ENCODE results near the gene CNR2.

The CNR2 gene

DNA sequence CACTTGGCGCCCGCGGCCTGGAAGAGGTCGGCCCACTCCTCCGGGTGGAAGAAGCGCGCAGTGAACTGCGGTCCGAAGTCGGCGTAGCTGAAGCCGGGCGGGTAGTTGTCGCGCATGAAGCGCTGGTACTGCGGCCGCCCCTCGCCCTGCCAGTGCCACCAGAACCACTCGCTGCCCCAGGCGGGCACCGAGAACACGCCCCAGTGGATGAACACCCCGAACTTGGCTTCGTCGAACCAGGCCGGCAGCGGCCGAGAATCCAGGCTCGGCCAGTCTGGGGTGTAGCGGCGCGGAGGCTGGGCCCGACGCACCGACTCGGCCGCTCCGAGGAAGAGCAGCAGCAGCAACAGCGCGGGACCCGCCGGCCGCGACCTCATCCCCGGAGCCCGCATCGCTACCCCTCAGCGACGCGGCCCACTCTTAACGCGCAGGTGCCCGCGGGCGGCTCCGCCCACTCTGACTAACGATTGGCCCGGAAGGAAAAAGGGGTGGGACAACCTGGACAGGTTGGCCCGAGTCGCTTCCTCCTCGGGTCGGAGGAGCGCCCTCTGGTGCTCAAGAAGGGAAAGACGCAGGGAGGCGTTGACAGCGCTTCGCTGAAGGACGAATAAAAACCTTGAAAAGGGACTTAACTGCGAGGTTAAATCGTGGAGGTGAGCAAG, 45.1 kb downstream of the CNR2 start, which contains the start of gene FUCA1 (continued):
- TF ChIP-seq ZNF621 (tag by site-specific recombination; IDR thresholded peaks at IDR 0.05) (no peak), OVOL3 (tag by site-specific recombination; IDR thresholded peaks at IDR 0.05) (no peak), ZNF221 (tag by site-specific recombination; IDR thresholded peaks at IDR 0.05; ENCODE audit: borderline replicate concordance) (no peak), ZNF2 (tag by site-specific recombination; IDR thresholded peaks at IDR 0.05) (peak; percentile 78)

GRCh38 chr1:23867542-23867894, 45.6 kb downstream of the CNR2 start:
- H3K27ac ChIP-seq (ENCODE audit: extremely low read depth, low read depth, low read length) = peak overlapping the region; percentile 35; the same call in 1 of the 2 replicates
- POLR2A ChIA-PET = interaction anchor here (0.6 to 1.4 kb wide), 4 partner anchors 42 to 101 kb away, joined by 3 to 4 read pairs (median 3); partner anchors contain the start of gene PITHD1
- CTCF ChIA-PET = interaction anchor here (0.7 to 4.2 kb wide), 3 partner anchors 57 to 1265 kb away, joined by 3 to 32 read pairs (median 4); no protein-coding TSS in a partner anchor
- no peak for TF ChIP-seq ZSCAN5A (tag by site-specific recombination; IDR thresholded peaks at IDR 0.05)
- peak; percentile 33; the same call in 1 of the 2 replicates for TF ChIP-seq ZNF10 (tag by site-specific recombination; IDR thresholded peaks at IDR 0.05)
- 0 out of 2 replicates have a peak, but pooled peaks cover 6% of the 10 kb centered on the region for H3K4me1 ChIP-seq (ENCODE audit: control insufficient read depth, insufficient read depth, low read length)
- H3K4me3 ChIP-seq (ENCODE audit: low read depth, low read length) = peak overlapping the region; percentile 81
- peaks cover 8 to 30% of the 10 kb centered on the region in 2 experiments; a peak in 2 of 3 replicates for H3K36me3 ChIP-seq (ENCODE audit: control insufficient read depth in 2 of 2, insufficient read depth in 1 of 2, low read length in 2 of 2)
- H3K9me3 ChIP-seq (ENCODE audit: control insufficient read depth, insufficient read depth, low read depth, low read length) = no peaks in the 10 kb centered on the region

DNA sequence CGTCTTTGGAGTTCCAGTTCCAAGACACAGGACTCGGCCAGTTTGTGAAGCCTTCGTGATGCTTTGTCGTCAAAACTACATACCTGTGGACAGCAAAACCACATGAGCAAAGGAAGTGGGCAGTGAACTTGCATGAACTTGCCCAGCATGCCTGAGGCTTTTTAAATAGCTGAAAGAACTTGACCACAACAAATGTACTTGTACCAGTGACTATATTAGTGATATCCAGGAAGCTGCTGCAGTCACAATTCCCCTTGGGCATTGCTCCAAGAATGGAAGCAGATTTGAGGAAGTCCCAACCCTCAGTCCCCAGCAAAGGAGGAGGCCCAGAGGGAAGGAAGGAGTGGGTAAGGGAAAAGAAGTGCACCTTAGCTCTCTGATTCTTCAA, 47.6 kb downstream of the CNR2 start:
- POLR2A ChIA-PET = interaction anchor here (1.3 kb wide), 1 partner anchor 40 kb away, joined by 4 read pairs; the partner anchor contains the start of gene HMGCL

GRCh38 chr1:23864801-23865542, 48.2 kb downstream of the CNR2 start:
- CTCF ChIA-PET = interaction anchor here (0.8 to 1.8 kb wide), 5 partner anchors 13 to 204 kb away, joined by 3 to 8 read pairs (median 4); no protein-coding TSS in a partner anchor
- TF ChIP-seq ZNF366 (tag by site-specific recombination; conservative IDR thresholded peaks at IDR 0.05) = no peak
- TF ChIP-seq, protein P1, sequence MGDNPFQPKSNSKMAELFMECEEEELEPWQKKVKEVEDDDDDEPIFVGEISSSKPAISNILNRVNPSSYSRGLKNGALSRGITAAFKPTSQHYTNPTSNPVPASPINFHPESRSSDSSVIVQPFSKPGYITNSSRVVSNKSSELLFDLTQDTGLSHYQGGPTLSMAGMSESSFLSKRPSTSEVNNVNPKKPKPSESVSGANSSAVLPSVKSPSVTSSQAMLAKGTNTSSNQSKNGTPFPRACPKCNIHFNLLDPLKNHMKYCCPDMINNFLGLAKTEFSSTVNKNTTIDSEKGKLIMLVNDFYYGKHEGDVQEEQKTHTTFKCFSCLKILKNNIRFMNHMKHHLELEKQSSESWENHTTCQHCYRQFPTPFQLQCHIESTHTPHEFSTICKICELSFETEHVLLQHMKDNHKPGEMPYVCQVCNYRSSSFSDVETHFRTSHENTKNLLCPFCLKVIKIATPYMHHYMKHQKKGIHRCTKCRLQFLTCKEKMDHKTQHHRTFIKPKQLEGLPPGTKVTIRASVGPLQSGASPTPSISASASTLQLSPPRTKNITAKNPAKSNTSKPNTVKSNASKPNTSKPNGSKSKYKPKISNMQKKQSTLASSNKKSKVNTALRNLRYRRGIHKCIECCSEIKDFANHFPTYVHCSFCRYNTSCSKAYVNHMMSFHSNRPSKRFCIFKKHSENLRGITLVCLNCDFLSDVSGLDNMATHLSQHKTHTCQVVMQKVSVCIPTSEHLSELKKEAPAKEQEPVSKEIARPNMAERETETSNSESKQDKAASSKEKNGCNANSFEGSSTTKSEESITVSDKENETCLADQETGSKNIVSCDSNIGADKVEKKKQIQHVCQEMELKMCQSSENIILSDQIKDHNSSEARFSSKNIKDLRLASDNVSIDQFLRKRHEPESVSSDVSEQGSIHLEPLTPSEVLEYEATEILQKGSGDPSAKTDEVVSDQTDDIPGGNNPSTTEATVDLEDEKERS (tag by site-specific recombination; IDR thresholded peaks at IDR 0.05) = no peak
- no peak for TF ChIP-seq ZNF792 (tag by site-specific recombination; IDR thresholded peaks at IDR 0.05)
- no peak for TF ChIP-seq ZNF221 (tag by site-specific recombination; IDR thresholded peaks at IDR 0.05; ENCODE audit: borderline replicate concordance)
- TF ChIP-seq, protein P2, sequence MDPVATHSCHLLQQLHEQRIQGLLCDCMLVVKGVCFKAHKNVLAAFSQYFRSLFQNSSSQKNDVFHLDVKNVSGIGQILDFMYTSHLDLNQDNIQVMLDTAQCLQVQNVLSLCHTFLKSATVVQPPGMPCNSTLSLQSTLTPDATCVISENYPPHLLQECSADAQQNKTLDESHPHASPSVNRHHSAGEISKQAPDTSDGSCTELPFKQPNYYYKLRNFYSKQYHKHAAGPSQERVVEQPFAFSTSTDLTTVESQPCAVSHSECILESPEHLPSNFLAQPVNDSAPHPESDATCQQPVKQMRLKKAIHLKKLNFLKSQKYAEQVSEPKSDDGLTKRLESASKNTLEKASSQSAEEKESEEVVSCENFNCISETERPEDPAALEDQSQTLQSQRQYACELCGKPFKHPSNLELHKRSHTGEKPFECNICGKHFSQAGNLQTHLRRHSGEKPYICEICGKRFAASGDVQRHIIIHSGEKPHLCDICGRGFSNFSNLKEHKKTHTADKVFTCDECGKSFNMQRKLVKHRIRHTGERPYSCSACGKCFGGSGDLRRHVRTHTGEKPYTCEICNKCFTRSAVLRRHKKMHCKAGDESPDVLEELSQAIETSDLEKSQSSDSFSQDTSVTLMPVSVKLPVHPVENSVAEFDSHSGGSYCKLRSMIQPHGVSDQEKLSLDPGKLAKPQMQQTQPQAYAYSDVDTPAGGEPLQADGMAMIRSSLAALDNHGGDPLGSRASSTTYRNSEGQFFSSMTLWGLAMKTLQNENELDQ (tag by site-specific recombination; IDR thresholded peaks at IDR 0.05; ENCODE audit: low read depth) = no peak
- TF ChIP-seq HOXD13 (CRISPR knock-in tag; IDR thresholded peaks at IDR 0.05; ENCODE audit: borderline replicate concordance) = no peak

More for the DNA sequence above, 47.6 kb downstream of the CNR2 start:
- Histone ChIP-seq H3K9me3 (ENCODE audit: control insufficient read depth, insufficient read depth, low read depth, low read length) (no peaks in the 10 kb centered on the region), H3K4me1 (ENCODE audit: control insufficient read depth, insufficient read depth, low read length) (0 out of 2 replicates have a peak, but pooled peaks cover 6% of the 10 kb centered on the region), H3K36me3 (ENCODE audit: control insufficient read depth in 2 of 2, insufficient read depth in 1 of 2, low read length in 2 of 2) (peaks cover 18 to 45% of the 10 kb centered on the region in 2 experiments; a peak in 2 of 3 replicates), H3K4me3 (ENCODE audit: low read depth, low read length) (no peak overlapping the region), H3K27ac (ENCODE audit: extremely low read depth, low read depth, low read length) (no peak overlapping the region)
- CTCF ChIA-PET = interaction anchor here (0.6 to 1.8 kb wide), 8 partner anchors 14 to 204 kb away, joined by 3 to 8 read pairs (median 4); partner anchors contain the start of gene HMGCL
- TF ChIP-seq ZNF768 (tag by site-specific recombination; IDR thresholded peaks at IDR 0.05) = no peak
- TF ChIP-seq SALL2 (tag by site-specific recombination; IDR thresholded peaks at IDR 0.05; ENCODE audit: borderline replicate concordance) = no peak
- TF ChIP-seq ZNF354C (tag by site-specific recombination; IDR thresholded peaks at IDR 0.05; ENCODE audit: borderline replicate concordance, low read depth) = no peak
- TF ChIP-seq REPIN1 (tag by site-specific recombination; IDR thresholded peaks at IDR 0.05; ENCODE audit: low read depth) = no peak
- TF ChIP-seq ZNF2 (tag by site-specific recombination; IDR thresholded peaks at IDR 0.05) = no peak
- TF ChIP-seq ZNF404 (tag by site-specific recombination; IDR thresholded peaks at IDR 0.05) = no peak
- no peak for TF ChIP-seq ZFP69B (tag by site-specific recombination; IDR thresholded peaks at IDR 0.05)
- no peak for TF ChIP-seq ZNF211 (tag by site-specific recombination; IDR thresholded peaks at IDR 0.05; ENCODE audit: low read depth)
- TF ChIP-seq ZEB2 (tag by site-specific recombination; IDR thresholded peaks at IDR 0.05) = no peak
- no peak for TF ChIP-seq KLF17 (tag by site-specific recombination; IDR thresholded peaks at IDR 0.05)
- no peak for TF ChIP-seq ZNF169 (tag by site-specific recombination; IDR thresholded peaks at IDR 0.05)
- no peak for TF ChIP-seq ZNF221 (tag by site-specific recombination; IDR thresholded peaks at IDR 0.05; ENCODE audit: borderline replicate concordance)
- no peak for TF ChIP-seq ZNF501 (tag by site-specific recombination; IDR thresholded peaks at IDR 0.05)
- no peak for TF ChIP-seq ZBTB21 (tag by site-specific recombination; IDR thresholded peaks at IDR 0.05)
- no peak for TF ChIP-seq KLF16 (tag by site-specific recombination; IDR thresholded peaks at IDR 0.05)
- TF ChIP-seq ZNF19 (tag by site-specific recombination; IDR thresholded peaks at IDR 0.05; ENCODE audit: low read depth) = no peak

More at GRCh38 chr1:23864801-23865542, 48.2 kb downstream of the CNR2 start:
- H3K4me3 ChIP-seq (ENCODE audit: low read depth, low read length) = no peak overlapping the region
- no peak overlapping the region for H3K27ac ChIP-seq (ENCODE audit: extremely low read depth, low read depth, low read length)
- H3K4me1 ChIP-seq (ENCODE audit: control insufficient read depth, insufficient read depth, low read length) = 0 out of 2 replicates have a peak, but pooled peaks cover 6% of the 10 kb centered on the region
- no peaks in the 10 kb centered on the region for H3K9me3 ChIP-seq (ENCODE audit: control insufficient read depth, insufficient read depth, low read depth, low read length)
- H3K36me3 ChIP-seq (ENCODE audit: control insufficient read depth in 2 of 2, insufficient read depth in 1 of 2, low read length in 2 of 2) = peaks cover 19 to 49% of the 10 kb centered on the region in 2 experiments; a peak in 2 of 3 replicates
- POLR2A ChIA-PET = interaction anchor here (1.3 kb wide), 1 partner anchor 40 kb away, joined by 4 read pairs; the partner anchor contains the start of gene HMGCL

All from HEK293 (cell line).